GM21576 (cell line): Measurements from ENCODE around the gene MORN4.
A peak's percentile ranks its signal among the peaks of the same experiment; 100 is the strongest.

Source experiments
- ATAC-seq: cut with Tn5 transposase; IDR thresholded peaks from one replicate; pipeline ENCODE4 v1.9.1; 2021; ENCODE audit warnings: mild to moderate bottlenecking, moderate library complexity; ENCODE audit not compliant: unreplicated experiment

MORN4 gene

GRCh38 chr10:97575127-97575668, 58.1 kb downstream of the MORN4 start:
- no peak for ATAC-seq

GRCh38 chr10:97574374-97575126, 58.8 kb downstream of the MORN4 start:
- no peak for ATAC-seq

- no peak for ATAC-seq
Observed at GRCh38 chr10:97573672-97574071, 59.6 kb downstream of the MORN4 start.

- no peak for ATAC-seq
Observed at GRCh38 chr10:97573021-97573420, 60.3 kb downstream of the MORN4 start.

GRCh38 chr10:97572214-97572989, 60.9 kb downstream of the MORN4 start, which contains the start of gene ANKRD2:
ANKRD2 (plus strand) TSS chr10:97572779; CDS start chr10:97572789, 10 bp downstream.
- ATAC-seq, result peak; percentile 49

- no peak for ATAC-seq
Observed at GRCh38 chr10:97571622-97572021, 61.7 kb downstream of the MORN4 start.

- no peak for ATAC-seq
Observed at GRCh38 chr10:97570789-97571471, 62.4 kb downstream of the MORN4 start.

- no peak for ATAC-seq
Observed at GRCh38 chr10:97570146-97570788, 63.0 kb downstream of the MORN4 start.

- ATAC-seq, result no peak
Observed at GRCh38 chr10:97567891-97568290, 65.4 kb downstream of the MORN4 start.

- ATAC-seq, result no peak
Observed at GRCh38 chr10:97566336-97566996, 66.8 kb downstream of the MORN4 start.

GRCh38 chr10:97564776-97565175, 68.5 kb downstream of the MORN4 start:
- ATAC-seq, result no peak
